ENCODE results near the gene LIPC.

Gene LIPC

DNA sequence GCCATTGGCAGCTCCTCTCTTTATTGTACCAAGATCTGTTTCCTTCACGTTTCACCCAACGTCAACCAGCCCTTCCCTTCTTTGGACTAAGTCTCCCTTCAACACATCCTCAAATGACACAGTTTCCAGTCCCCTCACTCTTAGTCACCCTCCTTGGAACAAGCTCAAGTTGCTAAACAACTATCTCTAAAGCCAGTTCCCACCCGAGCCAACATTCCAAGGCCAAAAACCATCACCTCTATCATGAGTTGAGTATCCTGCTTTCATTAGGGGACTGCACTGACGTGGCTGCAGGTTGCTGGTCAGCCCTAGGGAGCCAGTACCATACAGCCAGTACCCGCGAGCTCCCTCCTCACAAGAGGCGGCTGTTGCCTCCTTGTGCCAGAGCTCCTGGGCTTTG, 73.8 kb downstream of the LIPC start:
- Histone ChIP-seq H3K9ac (ENCODE audit: low read depth, low read length) (no peak overlapping the region), H3K9me3 (ENCODE audit: insufficient read depth, low read depth, low read length) (no peaks in the 10 kb centered on the region), H3K27ac (ENCODE audit: low read length) (no peak overlapping the region), H3K36me3 (ENCODE audit: insufficient read depth, low read depth, low read length) (no peaks in the 10 kb centered on the region), H3K4me3 (ENCODE audit: low read length) (no peak overlapping the region), H3K4me1 (ENCODE audit: insufficient read depth, low read length) (no peaks in the 10 kb centered on the region), H3K27me3 (ENCODE audit: insufficient read depth, low read length) (no peaks in the 10 kb centered on the region)

DNA sequence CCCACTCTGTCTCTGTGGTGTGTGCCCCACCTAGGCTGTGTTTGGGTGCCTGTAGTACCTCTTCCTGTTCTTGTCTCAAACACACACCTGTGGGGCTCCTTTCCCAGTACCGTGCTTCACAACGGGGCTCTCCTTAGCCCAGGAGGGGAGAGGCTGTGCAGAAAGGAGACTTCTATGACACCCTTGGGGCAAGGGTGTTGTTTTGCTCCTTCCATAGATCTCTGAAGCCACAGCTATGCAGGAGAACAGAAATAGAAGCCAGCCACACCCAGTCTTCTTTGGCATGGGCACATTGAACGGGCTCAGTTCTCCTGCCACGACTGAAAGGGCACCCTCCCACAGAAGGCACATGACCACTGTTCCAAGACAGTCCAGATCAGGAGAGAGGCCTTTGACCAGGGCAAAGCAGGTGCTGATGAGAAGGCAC, 74.3 kb downstream of the LIPC start:
- H3K27ac ChIP-seq (ENCODE audit: low read length) = no peak overlapping the region
- no peaks in the 10 kb centered on the region for H3K27me3 ChIP-seq (ENCODE audit: insufficient read depth, low read length)
- H3K9ac ChIP-seq (ENCODE audit: low read depth, low read length) = no peak overlapping the region

GRCh38 chr15:58506783-58507668, 75.2 kb downstream of the LIPC start:
- no peak overlapping the region for H3K27ac ChIP-seq (ENCODE audit: low read length)
- H3K27me3 ChIP-seq (ENCODE audit: insufficient read depth, low read length) = no peaks in the 10 kb centered on the region
- no peaks in the 10 kb centered on the region for H3K9me3 ChIP-seq (ENCODE audit: insufficient read depth, low read depth, low read length)
- no peak overlapping the region for H3K4me3 ChIP-seq (ENCODE audit: low read length)
- H3K4me1 ChIP-seq (ENCODE audit: insufficient read depth, low read length) = no peaks in the 10 kb centered on the region
- no peak overlapping the region for H3K9ac ChIP-seq (ENCODE audit: low read depth, low read length)
- H3K36me3 ChIP-seq (ENCODE audit: insufficient read depth, low read depth, low read length) = no peaks in the 10 kb centered on the region

More for the DNA sequence above, 74.3 kb downstream of the LIPC start:
- no peaks in the 10 kb centered on the region for H3K9me3 ChIP-seq (ENCODE audit: insufficient read depth, low read depth, low read length)
- no peaks in the 10 kb centered on the region for H3K4me1 ChIP-seq (ENCODE audit: insufficient read depth, low read length)
- H3K4me3 ChIP-seq (ENCODE audit: low read length) = no peak overlapping the region
- H3K36me3 ChIP-seq (ENCODE audit: insufficient read depth, low read depth, low read length) = no peaks in the 10 kb centered on the region

DNA sequence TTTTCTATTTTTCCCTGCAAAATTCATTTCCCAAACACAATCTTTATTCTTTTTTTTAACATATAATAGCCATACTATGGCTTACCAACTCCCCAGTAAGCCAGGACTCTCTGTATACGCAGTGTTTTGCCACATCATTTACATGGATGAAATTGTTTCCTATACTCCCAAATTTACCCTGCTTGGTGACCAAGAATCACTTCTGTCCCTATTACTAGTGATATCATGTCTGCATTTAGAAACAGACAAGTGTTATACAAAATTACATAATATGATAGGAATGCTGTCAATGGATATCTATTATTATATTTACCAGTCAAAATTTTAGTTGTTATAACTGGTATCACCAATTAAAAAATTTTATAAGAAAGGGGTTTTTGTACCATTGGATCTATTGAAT, 77.8 kb downstream of the LIPC start:
- Histone ChIP-seq H3K36me3 (ENCODE audit: insufficient read depth, low read depth, low read length) (no peaks in the 10 kb centered on the region), H3K27ac (ENCODE audit: low read length) (no peak overlapping the region), H3K4me3 (ENCODE audit: low read length) (no peak overlapping the region), H3K27me3 (ENCODE audit: insufficient read depth, low read length) (no peaks in the 10 kb centered on the region), H3K4me1 (ENCODE audit: insufficient read depth, low read length) (no peaks in the 10 kb centered on the region), H3K9me3 (ENCODE audit: insufficient read depth, low read depth, low read length) (no peaks in the 10 kb centered on the region), H3K9ac (ENCODE audit: low read depth, low read length) (no peak overlapping the region)

DNA sequence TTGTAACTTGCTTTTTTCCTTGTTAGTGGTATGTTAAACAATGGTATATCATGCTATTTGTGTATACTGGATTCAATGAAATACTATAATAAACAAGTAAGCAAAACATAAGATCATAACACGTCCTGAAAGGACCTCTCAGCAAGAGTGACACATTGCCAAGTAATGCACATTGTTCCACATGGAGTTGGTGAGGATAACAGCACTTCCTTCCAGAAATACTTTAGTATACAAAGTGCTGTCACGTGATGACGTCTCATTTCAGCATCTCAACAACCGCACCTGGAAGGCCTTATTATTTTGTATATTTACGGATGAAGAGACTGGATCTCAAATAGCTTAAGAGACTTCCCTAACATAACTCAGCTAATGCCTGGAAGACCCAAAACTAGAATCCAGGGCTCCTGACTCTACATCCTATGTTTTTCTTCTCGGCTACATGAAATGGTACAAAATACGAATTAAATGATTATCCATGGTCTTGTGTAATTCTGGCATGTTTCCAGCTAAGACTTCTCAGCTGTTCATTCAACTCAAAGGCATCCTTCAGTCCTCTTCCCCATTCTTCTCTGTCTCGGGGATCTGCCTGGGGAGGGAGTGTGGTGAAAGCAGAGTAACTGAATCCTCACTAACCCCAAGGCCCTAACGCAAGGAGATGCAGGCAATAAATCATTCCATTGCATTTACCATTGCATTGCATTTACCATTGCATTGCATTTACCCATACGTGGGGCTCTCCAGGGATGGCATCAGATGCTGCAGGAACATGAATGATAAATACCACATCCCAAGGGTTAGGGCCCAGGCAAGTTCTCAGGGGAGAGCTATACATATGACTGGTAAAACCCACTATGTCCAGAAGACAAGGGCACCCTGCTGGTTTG, 79.2 kb downstream of the LIPC start:
- no peak overlapping the region for H3K4me3 ChIP-seq (ENCODE audit: low read length)
- H3K27me3 ChIP-seq (ENCODE audit: insufficient read depth, low read length) = no peaks in the 10 kb centered on the region
- no peaks in the 10 kb centered on the region for H3K36me3 ChIP-seq (ENCODE audit: insufficient read depth, low read depth, low read length)
- no peak overlapping the region for H3K27ac ChIP-seq (ENCODE audit: low read length)
- no peak overlapping the region for H3K9ac ChIP-seq (ENCODE audit: low read depth, low read length)
- no peaks in the 10 kb centered on the region for H3K4me1 ChIP-seq (ENCODE audit: insufficient read depth, low read length)
- no peaks in the 10 kb centered on the region for H3K9me3 ChIP-seq (ENCODE audit: insufficient read depth, low read depth, low read length)

GRCh38 chr15:58511599-58511987, 79.8 kb downstream of the LIPC start:
- Histone ChIP-seq H3K27me3 (ENCODE audit: insufficient read depth, low read length) (no peaks in the 10 kb centered on the region), H3K9ac (ENCODE audit: low read depth, low read length) (no peak overlapping the region), H3K27ac (ENCODE audit: low read length) (no peak overlapping the region), H3K4me3 (ENCODE audit: low read length) (no peak overlapping the region), H3K36me3 (ENCODE audit: insufficient read depth, low read depth, low read length) (no peaks in the 10 kb centered on the region), H3K9me3 (ENCODE audit: insufficient read depth, low read depth, low read length) (no peaks in the 10 kb centered on the region), H3K4me1 (ENCODE audit: insufficient read depth, low read length) (no peaks in the 10 kb centered on the region)

DNA sequence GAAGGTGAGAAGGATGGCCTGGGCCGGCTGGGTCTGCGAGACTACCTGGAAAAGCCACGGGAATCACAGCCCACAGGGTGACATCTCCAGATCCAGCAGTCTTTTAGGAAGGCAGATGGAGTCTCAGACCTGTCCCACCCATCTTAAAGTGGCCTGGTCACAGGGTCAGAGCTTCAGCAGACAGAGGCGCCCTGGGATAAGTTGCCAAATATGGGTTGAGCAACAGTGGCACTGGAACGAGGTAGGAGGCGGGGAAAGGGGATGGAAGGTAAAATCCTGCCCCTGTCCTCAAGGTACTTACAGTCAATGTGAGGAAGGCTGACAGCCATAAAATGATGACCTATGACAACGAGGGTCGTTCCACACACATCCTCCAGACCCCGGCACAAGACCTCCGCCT, 80.7 kb downstream of the LIPC start:
- Histone ChIP-seq H3K27me3 (ENCODE audit: insufficient read depth, low read length) (no peaks in the 10 kb centered on the region), H3K9ac (ENCODE audit: low read depth, low read length) (no peak overlapping the region), H3K36me3 (ENCODE audit: insufficient read depth, low read depth, low read length) (no peaks in the 10 kb centered on the region), H3K9me3 (ENCODE audit: insufficient read depth, low read depth, low read length) (no peaks in the 10 kb centered on the region), H3K27ac (ENCODE audit: low read length) (no peak overlapping the region), H3K4me3 (ENCODE audit: low read length) (no peak overlapping the region), H3K4me1 (ENCODE audit: insufficient read depth, low read length) (no peaks in the 10 kb centered on the region)

DNA sequence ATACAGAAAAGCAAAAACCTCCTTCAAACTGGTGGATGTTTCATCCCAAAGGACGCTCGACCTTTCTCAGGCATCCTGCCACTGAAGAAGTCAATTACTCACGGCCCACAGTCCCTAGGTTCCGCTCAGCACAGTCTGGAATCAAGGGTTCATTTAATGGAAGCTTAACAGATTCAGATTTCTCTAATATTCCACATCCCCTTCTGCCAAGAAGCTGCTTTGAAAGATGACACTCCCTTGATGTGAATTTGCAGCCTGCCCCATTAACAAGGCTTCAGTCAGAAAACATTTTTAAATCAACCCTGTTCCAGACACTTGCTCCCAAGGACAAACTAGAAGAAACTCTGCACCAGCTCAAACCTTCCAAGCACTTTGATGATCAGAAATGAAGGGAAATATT, 81.2 kb downstream of the LIPC start:
- Histone ChIP-seq H3K36me3 (ENCODE audit: insufficient read depth, low read depth, low read length) (no peaks in the 10 kb centered on the region), H3K27me3 (ENCODE audit: insufficient read depth, low read length) (no peaks in the 10 kb centered on the region), H3K9me3 (ENCODE audit: insufficient read depth, low read depth, low read length) (no peaks in the 10 kb centered on the region), H3K4me3 (ENCODE audit: low read length) (no peak overlapping the region), H3K4me1 (ENCODE audit: insufficient read depth, low read length) (no peaks in the 10 kb centered on the region), H3K27ac (ENCODE audit: low read length) (no peak overlapping the region), H3K9ac (ENCODE audit: low read depth, low read length) (no peak overlapping the region)

GRCh38 chr15:58513726-58514336, 82.0 kb downstream of the LIPC start:
- Histone ChIP-seq H3K27me3 (ENCODE audit: insufficient read depth, low read length) (no peaks in the 10 kb centered on the region), H3K4me1 (ENCODE audit: insufficient read depth, low read length) (no peaks in the 10 kb centered on the region), H3K4me3 (ENCODE audit: low read length) (no peak overlapping the region), H3K9ac (ENCODE audit: low read depth, low read length) (no peak overlapping the region), H3K27ac (ENCODE audit: low read length) (no peak overlapping the region), H3K9me3 (ENCODE audit: insufficient read depth, low read depth, low read length) (no peaks in the 10 kb centered on the region), H3K36me3 (ENCODE audit: insufficient read depth, low read depth, low read length) (no peaks in the 10 kb centered on the region)

DNA sequence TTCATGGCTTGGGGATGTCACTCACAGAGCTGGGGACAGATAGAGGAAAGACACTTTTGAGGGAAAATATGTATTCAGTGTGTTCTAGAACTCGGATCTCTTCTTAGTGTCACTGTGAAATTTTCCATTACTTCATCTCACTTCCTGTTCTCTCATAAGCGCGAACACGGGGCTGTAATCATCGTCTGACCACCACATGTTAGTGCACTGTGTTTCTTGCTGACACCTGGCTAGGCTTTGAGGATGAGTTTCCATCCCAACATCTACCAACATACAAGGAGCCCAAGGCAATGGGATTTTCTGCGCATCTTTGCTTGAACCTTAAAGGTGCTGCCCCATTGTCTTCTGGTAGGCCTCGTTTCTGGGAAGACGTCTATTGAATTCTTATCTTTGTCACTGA, 84.0 kb downstream of the LIPC start:
- Histone ChIP-seq H3K27ac (ENCODE audit: low read length) (no peak overlapping the region), H3K4me3 (ENCODE audit: low read length) (no peak overlapping the region), H3K36me3 (ENCODE audit: insufficient read depth, low read depth, low read length) (no peaks in the 10 kb centered on the region), H3K9me3 (ENCODE audit: insufficient read depth, low read depth, low read length) (no peaks in the 10 kb centered on the region), H3K4me1 (ENCODE audit: insufficient read depth, low read length) (no peaks in the 10 kb centered on the region), H3K9ac (ENCODE audit: low read depth, low read length) (no peak overlapping the region), H3K27me3 (ENCODE audit: insufficient read depth, low read length) (no peaks in the 10 kb centered on the region)

GRCh38 chr15:58517252-58517681, 85.5 kb downstream of the LIPC start:
- no peak overlapping the region for H3K9ac ChIP-seq (ENCODE audit: low read depth, low read length)
- H3K27ac ChIP-seq (ENCODE audit: low read length) = no peak overlapping the region
- H3K9me3 ChIP-seq (ENCODE audit: insufficient read depth, low read depth, low read length) = no peaks in the 10 kb centered on the region
- no peaks in the 10 kb centered on the region for H3K36me3 ChIP-seq (ENCODE audit: insufficient read depth, low read depth, low read length)
- H3K27me3 ChIP-seq (ENCODE audit: insufficient read depth, low read length) = no peaks in the 10 kb centered on the region
- no peak overlapping the region for H3K4me3 ChIP-seq (ENCODE audit: low read length)
- H3K4me1 ChIP-seq (ENCODE audit: insufficient read depth, low read length) = no peaks in the 10 kb centered on the region; the same call in 1 of the 2 replicates
